Breast epithelium (tissue), 4 donors: ENCODE data around the gene CNNM4. TPM values are rescaled to one million over a fixed set of nuclear protein-coding genes. Genes with fewer than 3 reads are reported as not detected.

Source experiments
- DNase-seq, 2 donors: peaks; one replicate each; pipeline ENCODE4 v3.0.0-alpha.2; 2019; ENCODE audit warnings: low spot score in 2 of 2
- H3K27ac ChIP-seq, 2 donors: fragments of 200-600 bp; sonication (generic) in 1 of 2; one replicate each; pipeline ENCODE4 v1.5.1; 2016 to 2019; ENCODE audit warnings: mild to moderate bottlenecking in 1 of 2
- H3K27me3 ChIP-seq, 2 donors: fragments of 200-600 bp; sonication (generic) in 1 of 2; one replicate each; pipeline versions ENCODE4 v1.5.1 to v1.6.0; 2017 to 2019; ENCODE audit warnings: control low read depth in 1 of 2, mild to moderate bottlenecking in 1 of 2
- H3K36me3 ChIP-seq: fragments of 200-600 bp; one replicate; pipeline ENCODE4 v1.5.1; 2019
- H3K4me1 ChIP-seq, 2 donors: fragments of 200-600 bp; sonication (generic); one replicate each; pipeline ENCODE4 v1.5.1; 2016 to 2019; ENCODE audit warnings: control low read depth in 1 of 2
- H3K4me3 ChIP-seq, 3 donors: fragments of 200-600 bp; sonication (generic); 1 replicate in 2 of 3; 2 replicates in 1 of 3; pipeline ENCODE4 v1.5.1; 2016 to 2019; ENCODE audit warnings: mild to moderate bottlenecking in 3 of 3, moderate library complexity in 2 of 3
- H3K9me3 ChIP-seq, 2 donors: fragments of 200-600 bp; sonication (generic) in 1 of 2; one replicate each; pipeline ENCODE4 v1.5.1; 2016 to 2019; ENCODE audit warnings: control low read depth in 1 of 2
- CTCF ChIP-seq, 3 donors: fragments of 450-650 bp; IDR thresholded peaks; one replicate each; pipeline ENCODE4 v1.5.1; 2016 to 2017; ENCODE audit warnings: antibody characterized with exemption in 3 of 3, mild to moderate bottlenecking in 3 of 3, moderate library complexity in 3 of 3
- POLR2A ChIP-seq: fragments of 450-650 bp; IDR thresholded peaks from one replicate; pipeline ENCODE4 v1.6.1; 2016; ENCODE audit warnings: antibody characterized with exemption, mild to moderate bottlenecking, moderate library complexity
- POLR2AphosphoS5 ChIP-seq, 3 donors: sonication (generic); formaldehyde crosslinking; IDR thresholded peaks; one replicate each; pipeline ENCODE4 v1.6.1; 2017; ENCODE audit warnings: antibody characterized with exemption in 3 of 3
- intact Hi-C: fragments of 100-400 bp; cut with DNase I; formaldehyde crosslinking; loops from one replicate; pipeline ENCODE4 v1.15.1; 2023; ENCODE audit warnings: low total_unique reads
- total RNA-seq, 3 donors: library from RNA; depleted of rRNA; stranded (reverse); fragments of >200 nt; gene quantifications; one replicate each; pipeline ENCODE4 v1.1.0, GENCODE V29; 2016

The CNNM4 gene
- total RNA-seq, 3 donors from 2014 or later: 2.7 to 12.1 (median 9.5) TPM

GRCh38 chr2:96770442-96771202 lies 9.9 kb downstream of the CNNM4 start:
- H3K27ac ChIP-seq: peak overlapping the region; percentile 35 to 55
- no peaks in the 10 kb centered on the region for H3K27me3 ChIP-seq
- H3K4me1 ChIP-seq: peaks cover 0 to 19% of the 10 kb centered on the region in 2 donors
- intact Hi-C loops: loop anchor here (5.0 kb wide), 1 partner anchor 192 kb away; no protein-coding TSS in a partner anchor
- no peak overlapping the region for H3K4me3 ChIP-seq
- no peaks in the 10 kb centered on the region for H3K9me3 ChIP-seq
- no peak for TF ChIP-seq CTCF (IDR thresholded peaks at IDR 0.05)
- TF ChIP-seq POLR2A: no peak
- TF ChIP-seq POLR2AphosphoS5 (IDR thresholded peaks at IDR 0.05): no peak
- H3K36me3 ChIP-seq: no peaks in the 10 kb centered on the region
- no peak for DNase-seq

- intact Hi-C loops: loop anchor here (5.0 kb wide), 1 partner anchor 190 kb away; no protein-coding TSS in a partner anchor
- Histone ChIP-seq H3K36me3 (no peaks in the 10 kb centered on the region), H3K9me3 (no peaks in the 10 kb centered on the region), H3K4me3 (no peak overlapping the region), H3K27me3 (no peaks in the 10 kb centered on the region), H3K4me1 (peaks cover 0 to 19% of the 10 kb centered on the region in 2 donors), H3K27ac (peak overlapping the region in 1 of 2 donors; percentile 38)
- TF ChIP-seq CTCF (IDR thresholded peaks at IDR 0.05) (peak in 2 of 3 donors; percentile 36 to 38), POLR2A (no peak)
- peak; percentile 44 to 81 for DNase-seq
These were observed 11.3 kb downstream of the CNNM4 start for GRCh38 chr2:96771796-96772618.

- H3K27ac ChIP-seq: peak overlapping the region; percentile 48 to 52
- H3K4me3 ChIP-seq: peak overlapping the region in 1 of 3 donors; percentile 11
- no peaks in the 10 kb centered on the region for H3K9me3 ChIP-seq
- H3K27me3 ChIP-seq: no peaks in the 10 kb centered on the region
- H3K36me3 ChIP-seq: no peaks in the 10 kb centered on the region
- TF ChIP-seq POLR2A: no peak
- TF ChIP-seq CTCF (IDR thresholded peaks at IDR 0.05): no peak
- TF ChIP-seq POLR2AphosphoS5 (IDR thresholded peaks at IDR 0.05): no peak
- intact Hi-C loops: loop anchor here (5.0 kb wide), 1 partner anchor 189 kb away; no protein-coding TSS in a partner anchor
- DNase-seq: peak; percentile 32 to 59
- peaks cover 0 to 19% of the 10 kb centered on the region in 2 donors for H3K4me1 ChIP-seq
These were observed 12.4 kb downstream of the CNNM4 start for GRCh38 chr2:96772903-96773671.

GRCh38 chr2:96773922-96774321 lies 13.2 kb downstream of the CNNM4 start:
- no peaks in the 10 kb centered on the region for H3K9me3 ChIP-seq
- intact Hi-C loops: loop anchor here (5.0 kb wide), 1 partner anchor 188 kb away; no protein-coding TSS in a partner anchor
- TF ChIP-seq POLR2A (no peak), POLR2AphosphoS5 (IDR thresholded peaks at IDR 0.05) (peak in 1 of 3 donors; percentile 22)
- DNase-seq: no peak
- H3K27me3 ChIP-seq: no peaks in the 10 kb centered on the region
- no peaks in the 10 kb centered on the region for H3K36me3 ChIP-seq
- H3K27ac ChIP-seq: peak overlapping the region; percentile 32 to 52
- H3K4me1 ChIP-seq: peaks cover 0 to 19% of the 10 kb centered on the region in 2 donors
- H3K4me3 ChIP-seq: peak overlapping the region; percentile 2 to 59 (median 43)

- TF ChIP-seq POLR2AphosphoS5 (IDR thresholded peaks at IDR 0.05) (no peak), POLR2A (no peak), CTCF (IDR thresholded peaks at IDR 0.05) (no peak)
- intact Hi-C loops: no loop called here
- H3K4me3 ChIP-seq: no peak overlapping the region
- H3K4me1 ChIP-seq: peaks cover 0 to 19% of the 10 kb centered on the region in 2 donors
- H3K27me3 ChIP-seq: no peaks in the 10 kb centered on the region
- DNase-seq: no peak
- H3K9me3 ChIP-seq: no peaks in the 10 kb centered on the region
- H3K27ac ChIP-seq: no peak overlapping the region
- H3K36me3 ChIP-seq: no peaks in the 10 kb centered on the region
These were observed 14.5 kb downstream of the CNNM4 start for GRCh38 chr2:96775160-96775559.
